SU-DHL-6 (cell line): ENCODE data around the gene NUB1.

Source experiments
- H2AFZ ChIP-seq: fragments of 200-600 bp; sonication (generic); 2 replicates; pipeline ENCODE4 v1.6.1; 2014; ENCODE audit warnings: low read depth, mild to moderate bottlenecking, moderate library complexity, mixed read lengths, antibody characterized with exemption, low read length; ENCODE audit not compliant: severe bottlenecking
- H3F3A ChIP-seq: fragments of 200-600 bp; shearing (Covaris generic); 2 replicates; pipeline ENCODE4 v1.6.0; 2016; ENCODE audit warnings: antibody characterized with exemption, mild to moderate bottlenecking; ENCODE audit not compliant: insufficient read depth
- H3K27ac ChIP-seq: fragments of 200-600 bp; sonication (generic); 2 replicates; pipeline ENCODE4 v1.5.1; 2016; ENCODE audit warnings: low read depth, mild to moderate bottlenecking, low read length, moderate library complexity, mixed read lengths
- H3K27me3 ChIP-seq: fragments of 200-600 bp; sonication (generic), shearing (Covaris generic); 2 replicates; pipeline ENCODE4 v1.6.0; 2014; ENCODE audit warnings: mild to moderate bottlenecking, low read length
- H3K36me3 ChIP-seq: fragments of 200-600 bp; sonication (generic); 2 replicates; pipeline ENCODE4 v1.6.1; 2014; ENCODE audit warnings: mild to moderate bottlenecking, low read length, mixed read lengths
- H3K4me2 ChIP-seq: fragments of 300-600, 200-600 bp; shearing (Covaris generic), sonication (generic); 2 replicates; pipeline ENCODE4 v1.6.0; 2014; ENCODE audit warnings: low read length, low read depth, mild to moderate bottlenecking; ENCODE audit not compliant: poor library complexity, severe bottlenecking
- H3K4me3 ChIP-seq: fragments of 200-600 bp; sonication (generic); 2 replicates; pipeline ENCODE4 v1.5.1; 2014; ENCODE audit warnings: antibody characterized with exemption, low read length, mild to moderate bottlenecking, mixed read lengths; ENCODE audit not compliant: insufficient read depth, poor library complexity, severe bottlenecking
- H3K79me2 ChIP-seq: fragments of 200-600 bp; sonication (generic); 2 replicates; pipeline ENCODE4 v1.6.1; 2014; ENCODE audit warnings: mild to moderate bottlenecking, low read length, moderate library complexity; ENCODE audit not compliant: insufficient read depth
- H3K9ac ChIP-seq: fragments of 200-600 bp; sonication (generic); 2 replicates; pipeline ENCODE4 v1.7.0; 2014; ENCODE audit warnings: mild to moderate bottlenecking, low read length
- H3K9me2 ChIP-seq: fragments of 200-600 bp; sonication (generic); replicated peaks from 2 replicates; pipeline ENCODE4 v1.6.1; 2014; ENCODE audit warnings: low read length; ENCODE audit not compliant: insufficient read depth
- H3K9me3 ChIP-seq: fragments of 200-600 bp; sonication (generic); 2 replicates; pipeline ENCODE4 v1.6.1; 2014; ENCODE audit warnings: low read length, mixed read lengths; ENCODE audit not compliant: insufficient read depth
- H4K20me1 ChIP-seq: fragments of 200-600 bp; sonication (generic); 2 replicates; pipeline ENCODE4 v1.6.1; 2014; ENCODE audit warnings: low read depth, mild to moderate bottlenecking, antibody characterized with exemption, low read length, moderate library complexity, mixed read lengths
- EZH2phosphoT487 ChIP-seq: fragments of 200-600 bp; sonication (generic), shearing (Covaris generic); conservative IDR thresholded peaks from 2 replicates; pipeline ENCODE4 v1.6.1; 2018; ENCODE audit warnings: mild to moderate bottlenecking, antibody characterized with exemption, low read length, moderate library complexity, mixed read lengths
- TF ChIP-seq, protein P1 (sequence below): fragments of 200-600 bp; sonication (generic); IDR thresholded peaks from one replicate; pipeline ENCODE4 v1.5.1; 2017; ENCODE audit warnings: antibody characterized with exemption, mild to moderate bottlenecking, low read length, moderate library complexity; ENCODE audit not compliant: insufficient read depth, poor library complexity, severe bottlenecking

NUB1 gene

DNA sequence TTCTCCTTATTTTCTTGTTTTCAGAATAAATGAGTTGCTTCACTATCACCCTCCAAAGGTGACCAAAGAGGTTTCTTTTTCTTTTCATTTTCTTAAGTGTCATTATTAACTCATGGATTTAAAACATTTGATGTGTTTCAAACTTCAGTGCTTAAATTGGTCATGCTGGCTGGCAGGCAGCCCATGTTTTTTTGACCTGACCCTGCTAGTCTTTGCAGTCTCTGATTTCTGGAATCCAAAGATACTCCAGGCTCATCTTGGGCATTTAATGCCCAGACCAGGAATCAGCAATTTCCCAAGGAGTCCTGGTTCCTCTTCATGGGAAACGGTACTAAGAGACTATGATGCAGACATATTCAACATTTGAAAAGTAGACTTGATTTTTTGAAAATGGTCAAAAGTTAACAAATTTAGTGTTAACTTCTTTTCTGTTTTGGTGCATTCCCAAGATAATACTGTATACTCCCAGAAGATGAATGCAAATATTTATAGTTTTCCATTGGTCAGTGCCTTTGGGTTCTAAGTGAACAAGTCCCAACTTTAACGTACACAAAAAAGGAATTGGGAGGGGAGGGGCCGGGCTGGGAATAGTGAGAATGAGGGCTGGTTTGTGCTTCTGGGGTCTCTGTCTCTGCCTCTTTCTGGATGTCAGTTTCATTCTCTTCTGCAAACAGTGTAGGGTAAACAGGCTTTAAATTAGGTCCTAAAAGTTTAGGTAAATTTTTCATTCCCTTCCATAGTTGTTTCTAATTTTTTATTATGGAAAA is 19.8 kb downstream of the NUB1 start:
- Histone ChIP-seq H3K9me2 (no peaks in the 10 kb centered on the region), H3K79me2 (no peaks in the 10 kb centered on the region), H3K27me3 (no peaks in the 10 kb centered on the region), H3K27ac (no peak overlapping the region), H3K36me3 (peaks cover 12% of the 10 kb centered on the region; the same call in 1 of the 2 replicates), H4K20me1 (no peaks in the 10 kb centered on the region), H2AFZ (no peak overlapping the region), H3K4me3 (no peak overlapping the region), H3K4me2 (no peak overlapping the region), H3K9ac (no peak overlapping the region), H3F3A (no peaks in the 10 kb centered on the region; the same call in 1 of the 2 replicates), H3K9me3 (no peaks in the 10 kb centered on the region)
- TF ChIP-seq, protein P1, sequence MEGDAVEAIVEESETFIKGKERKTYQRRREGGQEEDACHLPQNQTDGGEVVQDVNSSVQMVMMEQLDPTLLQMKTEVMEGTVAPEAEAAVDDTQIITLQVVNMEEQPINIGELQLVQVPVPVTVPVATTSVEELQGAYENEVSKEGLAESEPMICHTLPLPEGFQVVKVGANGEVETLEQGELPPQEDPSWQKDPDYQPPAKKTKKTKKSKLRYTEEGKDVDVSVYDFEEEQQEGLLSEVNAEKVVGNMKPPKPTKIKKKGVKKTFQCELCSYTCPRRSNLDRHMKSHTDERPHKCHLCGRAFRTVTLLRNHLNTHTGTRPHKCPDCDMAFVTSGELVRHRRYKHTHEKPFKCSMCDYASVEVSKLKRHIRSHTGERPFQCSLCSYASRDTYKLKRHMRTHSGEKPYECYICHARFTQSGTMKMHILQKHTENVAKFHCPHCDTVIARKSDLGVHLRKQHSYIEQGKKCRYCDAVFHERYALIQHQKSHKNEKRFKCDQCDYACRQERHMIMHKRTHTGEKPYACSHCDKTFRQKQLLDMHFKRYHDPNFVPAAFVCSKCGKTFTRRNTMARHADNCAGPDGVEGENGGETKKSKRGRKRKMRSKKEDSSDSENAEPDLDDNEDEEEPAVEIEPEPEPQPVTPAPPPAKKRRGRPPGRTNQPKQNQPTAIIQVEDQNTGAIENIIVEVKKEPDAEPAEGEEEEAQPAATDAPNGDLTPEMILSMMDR = no peak
- TF ChIP-seq EZH2phosphoT487 = no peak

GRCh38 chr7:151363182-151363581 is 21.6 kb downstream of the NUB1 start:
- Histone ChIP-seq H3K79me2 (no peaks in the 10 kb centered on the region), H3K27ac (no peak overlapping the region), H3K4me2 (no peak overlapping the region), H3K9ac (no peak overlapping the region), H3K36me3 (peaks cover 12% of the 10 kb centered on the region; the same call in 1 of the 2 replicates), H3F3A (peaks cover 3% of the 10 kb centered on the region; the same call in 1 of the 2 replicates), H3K4me3 (no peak overlapping the region), H3K9me2 (no peaks in the 10 kb centered on the region), H4K20me1 (no peaks in the 10 kb centered on the region), H3K27me3 (no peaks in the 10 kb centered on the region), H2AFZ (no peak overlapping the region), H3K9me3 (no peaks in the 10 kb centered on the region)
- TF ChIP-seq EZH2phosphoT487 = no peak
- TF ChIP-seq, protein P1 = no peak

- H3K27ac ChIP-seq = no peak overlapping the region
These were observed 24.7 kb downstream of the NUB1 start for GRCh38 chr7:151366166-151366879.

More at GRCh38 chr7:151366166-151366879, 24.7 kb downstream of the NUB1 start:
- Histone ChIP-seq H3K9me2 (no peaks in the 10 kb centered on the region), H2AFZ (no peak overlapping the region), H3K4me2 (no peak overlapping the region), H3K79me2 (no peaks in the 10 kb centered on the region), H3K9ac (no peak overlapping the region), H4K20me1 (no peaks in the 10 kb centered on the region), H3F3A (0 out of 2 replicates have a peak, but pooled peaks cover 3% of the 10 kb centered on the region), H3K27me3 (no peaks in the 10 kb centered on the region), H3K9me3 (no peaks in the 10 kb centered on the region), H3K36me3 (peaks cover 7% of the 10 kb centered on the region), H3K4me3 (no peak overlapping the region)
- no peak for TF ChIP-seq EZH2phosphoT487
- TF ChIP-seq, protein P1 = no peak
